Upper lobe of right lung (tissue), 1 donor: Measurements from ENCODE around the gene TRAPPC6A. TPM values are rescaled to one million over a fixed set of nuclear protein-coding genes. Genes with fewer than 3 reads are reported as not detected.

Experiments
- ATAC-seq: fragments of 200-7000 bp; cut with Tn5 transposase; one replicate; pipeline ENCODE4 v1.9.1; 2020; ENCODE audit warnings: mild to moderate bottlenecking, moderate library complexity
- DNase-seq: peaks from one replicate; pipeline ENCODE4 v3.0.0-alpha.2; 2020
- H3K27ac ChIP-seq: fragments of 200-600 bp; one replicate; pipeline ENCODE4 v1.8.0; 2022
- H3K27me3 ChIP-seq: fragments of 200-600 bp; one replicate; pipeline ENCODE4 v1.8.0; 2022; ENCODE audit warnings: mild to moderate bottlenecking
- H3K36me3 ChIP-seq: fragments of 200-600 bp; one replicate; pipeline ENCODE4 v1.8.0; 2022
- H3K4me1 ChIP-seq: fragments of 200-600 bp; one replicate; pipeline ENCODE4 v1.8.0; 2022
- H3K4me3 ChIP-seq: fragments of 200-600 bp; one replicate; pipeline ENCODE4 v1.8.0; 2022; ENCODE audit warnings: mild to moderate bottlenecking
- H3K9me3 ChIP-seq: fragments of 200-600 bp; one replicate; pipeline ENCODE4 v1.8.0; 2022
- CTCF ChIP-seq: fragments of 200-600 bp; IDR thresholded peaks from one replicate; pipeline ENCODE4 v1.8.0; 2022; ENCODE audit warnings: antibody characterized with exemption
- intact Hi-C: fragments of 100-400 bp; cut with DNase I; formaldehyde crosslinking; loops from one replicate; pipeline ENCODE4 v1.11.0; 2022
- total RNA-seq: library from RNA; stranded (reverse); fragmentation: NEBNext Ultra II Directional; extraction: Animal tissue kit (Norgen Biotek cat#: 25700); gene quantifications from one replicate; pipeline ENCODE4 v1.2.1, GENCODE V29; 2021
- donor health status: DM: no; HTN: yes; CAD: no; lungs with severe emphysema.

Gene TRAPPC6A
- total RNA-seq, 1 donor from 2014 or later: 16.9 TPM

GRCh38 chr19:45147835-45148676 is 30.0 kb downstream of the TRAPPC6A start:
- Histone ChIP-seq H3K4me1 (peaks cover 13% of the 10 kb centered on the region), H3K27ac (no peak overlapping the region), H3K9me3 (no peaks in the 10 kb centered on the region), H3K36me3 (peaks cover 15% of the 10 kb centered on the region), H3K27me3 (peaks cover 22% of the 10 kb centered on the region), H3K4me3 (no peak overlapping the region)
- intact Hi-C loops: no loop called here
- TF ChIP-seq CTCF: no peak
- no peak for ATAC-seq
- no peak for DNase-seq

GRCh38 chr19:45146741-45147205 is 31.3 kb downstream of the TRAPPC6A start:
- Histone ChIP-seq H3K9me3 (no peaks in the 10 kb centered on the region), H3K27me3 (peaks cover 9% of the 10 kb centered on the region), H3K36me3 (peaks cover 25% of the 10 kb centered on the region), H3K27ac (no peak overlapping the region), H3K4me1 (no peaks in the 10 kb centered on the region), H3K4me3 (no peak overlapping the region)
- DNase-seq (no peak), ATAC-seq (no peak)
- intact Hi-C loops: no loop called here
- TF ChIP-seq CTCF: no peak

- intact Hi-C loops: no loop called here
- peaks cover 4% of the 10 kb centered on the region for H3K27me3 ChIP-seq
- H3K4me3 ChIP-seq: no peak overlapping the region
- H3K36me3 ChIP-seq: peaks cover 25% of the 10 kb centered on the region
- DNase-seq (no peak), ATAC-seq (no peak)
- H3K27ac ChIP-seq: no peak overlapping the region
- H3K4me1 ChIP-seq: no peaks in the 10 kb centered on the region
- H3K9me3 ChIP-seq: no peaks in the 10 kb centered on the region
- no peak for TF ChIP-seq CTCF
These were observed 31.8 kb downstream of the TRAPPC6A start for GRCh38 chr19:45146251-45146650.

- no peak for ATAC-seq
- no peak for TF ChIP-seq CTCF
- Histone ChIP-seq H3K4me3 (no peak overlapping the region), H3K9me3 (no peaks in the 10 kb centered on the region), H3K27ac (no peak overlapping the region), H3K27me3 (no peaks in the 10 kb centered on the region), H3K36me3 (peaks cover 25% of the 10 kb centered on the region), H3K4me1 (no peaks in the 10 kb centered on the region)
- DNase-seq: no peak
- intact Hi-C loops: no loop called here
These were observed 32.5 kb downstream of the TRAPPC6A start for GRCh38 chr19:45145270-45146189.

- no peak for ATAC-seq
- Histone ChIP-seq H3K27me3 (no peaks in the 10 kb centered on the region), H3K4me3 (no peak overlapping the region), H3K36me3 (peaks cover 25% of the 10 kb centered on the region), H3K27ac (no peak overlapping the region), H3K4me1 (no peaks in the 10 kb centered on the region), H3K9me3 (no peaks in the 10 kb centered on the region)
- intact Hi-C loops: no loop called here
- no peak for TF ChIP-seq CTCF
- no peak for DNase-seq
These were observed 33.4 kb downstream of the TRAPPC6A start for GRCh38 chr19:45144431-45145269.
